Fibroblast of pulmonary artery (primary cell): ENCODE results near the gene RSRC2.

Experiments used
- DNase-seq: peaks from one replicate; pipeline ENCODE4 v3.0.0-alpha.2; 2010; ENCODE audit warnings: low read depth
- H3K4me3 ChIP-seq: replicated peaks from 2 replicates; pipeline ENCODE4 v1.5.1; 2011; ENCODE audit warnings: low read depth, mild to moderate bottlenecking, control low read depth, low read length, moderate library complexity
- CTCF ChIP-seq: IDR thresholded peaks from 2 replicates; pipeline ENCODE4 v1.5.1; 2011; ENCODE audit warnings: mild to moderate bottlenecking, control low read depth, low read length, inconsistent platforms; ENCODE audit errors: missing control alignments

The RSRC2 gene

GRCh38 chr12:122458105-122459035, 68.4 kb downstream of the RSRC2 start:
- no peak for TF ChIP-seq CTCF

GRCh38 chr12:122457627-122458026, 69.1 kb downstream of the RSRC2 start:
- no peak for DNase-seq
- TF ChIP-seq CTCF: no peak

More at GRCh38 chr12:122458105-122459035, 68.4 kb downstream of the RSRC2 start:
- DNase-seq: no peak
- no peak overlapping the region for H3K4me3 ChIP-seq

GRCh38 chr12:122454739-122455138, 72.0 kb downstream of the RSRC2 start:
- DNase-seq: no peak
- no peak overlapping the region for H3K4me3 ChIP-seq
- TF ChIP-seq CTCF: no peak

More at GRCh38 chr12:122457627-122458026, 69.1 kb downstream of the RSRC2 start:
- no peak overlapping the region for H3K4me3 ChIP-seq

GRCh38 chr12:122454250-122454721, 72.5 kb downstream of the RSRC2 start:
- no peak for DNase-seq
- no peak overlapping the region for H3K4me3 ChIP-seq
- no peak for TF ChIP-seq CTCF
